ENCODE results near the gene C6orf89. TPM values are rescaled to one million over a fixed set of nuclear protein-coding genes. Genes with fewer than 3 reads are reported as not detected.
A peak's percentile ranks its signal among the peaks of the same experiment; 100 is the strongest.
"Not testable (repeated sequence)": the region's sequence is repeated elsewhere in the genome, so short reads cannot be mapped to it uniquely, and the experiment has no call there.

The C6orf89 gene
- total RNA-seq, 2 donors from 2014 or later, result 53.9 to 59.3 TPM

DNA sequence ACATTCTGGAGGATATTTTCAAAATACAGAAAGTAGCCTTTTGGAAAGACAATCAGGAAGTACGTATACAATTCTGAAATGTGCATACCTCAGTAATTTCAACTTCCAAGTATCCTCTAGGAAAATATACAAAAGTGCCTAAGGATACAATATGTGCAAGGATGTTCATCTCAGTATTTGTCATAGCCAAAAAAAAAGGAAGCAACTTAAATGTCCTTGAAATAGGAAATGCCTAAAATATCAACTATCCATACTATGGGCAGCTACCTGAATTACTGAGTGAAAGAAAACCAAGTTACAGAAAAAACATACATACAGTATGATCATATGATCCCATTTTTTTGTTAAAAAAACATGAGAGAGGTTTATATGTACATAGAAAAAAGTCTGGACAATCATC, 12.6 kb upstream of the C6orf89 start:
- no peak for DNase-seq
- ATAC-seq, result no peak
- intact Hi-C loops (cut with DNase I, micrococcal nuclease), result no loop called here

GRCh38 chr6:36873612-36874442, 11.9 kb upstream of the C6orf89 start:
- ATAC-seq, result peak; percentile 5
- peak in 1 of 2 donors; percentile 36 for DNase-seq
- intact Hi-C loops (cut with DNase I, micrococcal nuclease), result no loop called here

DNA sequence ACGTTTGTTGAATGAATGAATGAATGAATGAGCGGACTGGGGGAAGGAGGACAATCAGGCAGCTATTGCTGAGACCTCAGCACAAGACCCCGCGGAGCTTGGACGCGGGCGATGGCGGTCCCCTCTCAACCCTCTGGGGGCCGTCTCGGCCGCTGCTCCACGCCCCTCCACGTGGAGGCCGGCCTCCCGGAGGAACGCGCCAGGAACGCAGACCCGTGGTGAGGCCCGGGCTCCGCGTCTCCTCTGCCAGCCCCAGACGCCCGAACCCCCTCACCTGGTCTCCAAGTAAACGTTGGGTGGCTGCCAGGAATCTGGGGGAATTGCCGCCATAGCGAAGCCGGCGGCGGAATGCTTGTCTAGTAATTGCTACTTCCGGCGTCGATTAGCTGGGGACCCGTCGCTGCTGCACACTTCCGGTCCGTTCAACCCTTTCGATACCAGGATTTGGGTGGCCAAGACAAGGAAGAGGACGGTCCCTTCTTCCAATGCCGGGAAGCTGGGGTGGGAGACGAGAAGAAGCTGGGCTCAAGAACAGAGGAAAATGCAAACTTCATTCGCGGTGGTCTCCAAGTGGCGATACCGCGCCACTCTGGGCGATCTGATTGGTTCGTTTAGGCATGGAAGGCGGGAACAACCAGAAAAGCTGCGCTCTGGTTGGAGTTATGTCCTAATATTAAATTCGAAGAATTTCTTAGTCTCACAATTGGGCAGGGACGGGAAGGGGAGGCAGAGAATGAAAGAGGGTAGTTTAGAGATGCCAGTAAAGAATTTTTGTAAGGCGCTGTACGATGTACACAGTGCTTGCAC, 11.1 kb upstream of the C6orf89 start, which contains the start of gene PPIL1:
TSS of gene PPIL1 (minus strand) at position 361 of the 807 bp plus-strand sequence. CDS start at position 330, 31 bp downstream.
- DNase-seq (peak; percentile 74 to 83), ATAC-seq (peak; percentile 88)
- intact Hi-C loops (cut with DNase I, micrococcal nuclease), result no loop called here

DNA sequence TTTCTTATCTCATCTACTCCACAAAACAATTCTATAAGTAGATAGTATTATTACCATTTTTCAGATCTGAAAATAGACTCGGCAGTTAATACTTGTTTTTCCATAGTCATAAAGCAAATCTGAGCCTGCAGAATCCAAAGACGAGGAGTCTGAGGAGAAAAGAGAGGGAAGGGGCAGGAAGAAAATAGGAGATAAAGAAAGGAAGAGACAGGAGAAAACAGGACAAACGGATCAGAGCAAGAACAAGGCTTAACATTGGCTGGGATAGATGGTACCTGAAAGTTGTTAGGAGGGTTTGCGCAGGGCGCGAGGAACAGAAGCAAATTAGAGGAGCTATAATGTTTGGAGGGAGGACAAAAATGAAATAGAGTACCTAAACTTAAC, 10.5 kb upstream of the C6orf89 start:
- no peak for DNase-seq
- intact Hi-C loops (cut with DNase I, micrococcal nuclease), result no loop called here
- ATAC-seq, result peak; percentile 28

- no peak for DNase-seq
- intact Hi-C loops (cut with DNase I, micrococcal nuclease), result loop anchor here in 1 of 2 donors (10.0 kb wide), 1 partner anchor 100 kb away; the partner anchor contains the start of gene MTCH1
- no peak for ATAC-seq
These were observed 1.1 kb upstream of the C6orf89 start for GRCh38 chr6:36884610-36885009.

DNA sequence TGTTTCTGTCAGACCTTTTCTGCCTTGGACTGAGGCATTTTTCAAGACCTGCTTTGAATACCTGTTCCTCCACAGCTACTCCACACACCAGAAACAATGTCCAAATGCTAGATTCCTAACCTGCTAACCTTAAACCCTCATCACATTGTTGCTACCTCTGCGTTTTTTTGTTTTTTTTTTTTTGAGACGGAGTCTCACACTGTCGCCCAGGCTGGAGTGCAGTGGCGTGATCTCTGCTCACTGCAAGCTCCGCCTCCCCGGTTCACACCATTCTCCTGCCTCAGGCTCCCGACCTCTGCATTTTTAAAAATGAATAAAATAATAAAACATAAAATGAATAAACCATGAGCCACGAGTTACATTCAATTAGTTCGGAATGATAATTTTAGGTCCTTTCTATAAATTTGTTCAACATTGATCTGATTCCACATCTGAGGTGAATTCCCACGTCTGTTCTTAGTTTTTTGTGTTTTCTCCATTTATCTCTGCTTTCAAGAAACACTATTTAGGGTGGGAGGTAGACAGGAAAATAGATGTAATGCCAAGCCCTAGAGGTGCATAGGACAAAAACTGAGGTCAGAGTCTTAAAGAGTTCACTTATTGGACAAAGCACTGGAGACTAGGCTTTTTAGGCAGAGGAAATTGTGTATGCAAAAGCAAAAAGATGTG, 1.3 kb downstream of the C6orf89 start:
- DNase-seq, result no peak
- intact Hi-C loops (cut with DNase I, micrococcal nuclease), result loop anchor here in 1 of 2 donors (10.0 kb wide), 1 partner anchor 98 kb away; the partner anchor contains the start of gene MTCH1
- ATAC-seq, result no peak

GRCh38 chr6:36888115-36888643, 2.4 kb downstream of the C6orf89 start:
- DNase-seq (no peak), ATAC-seq (no peak)
- intact Hi-C loops (cut with DNase I, micrococcal nuclease), result loop anchor here in 1 of 2 donors (10.0 kb wide), 1 partner anchor 97 kb away; the partner anchor contains the start of gene MTCH1

DNA sequence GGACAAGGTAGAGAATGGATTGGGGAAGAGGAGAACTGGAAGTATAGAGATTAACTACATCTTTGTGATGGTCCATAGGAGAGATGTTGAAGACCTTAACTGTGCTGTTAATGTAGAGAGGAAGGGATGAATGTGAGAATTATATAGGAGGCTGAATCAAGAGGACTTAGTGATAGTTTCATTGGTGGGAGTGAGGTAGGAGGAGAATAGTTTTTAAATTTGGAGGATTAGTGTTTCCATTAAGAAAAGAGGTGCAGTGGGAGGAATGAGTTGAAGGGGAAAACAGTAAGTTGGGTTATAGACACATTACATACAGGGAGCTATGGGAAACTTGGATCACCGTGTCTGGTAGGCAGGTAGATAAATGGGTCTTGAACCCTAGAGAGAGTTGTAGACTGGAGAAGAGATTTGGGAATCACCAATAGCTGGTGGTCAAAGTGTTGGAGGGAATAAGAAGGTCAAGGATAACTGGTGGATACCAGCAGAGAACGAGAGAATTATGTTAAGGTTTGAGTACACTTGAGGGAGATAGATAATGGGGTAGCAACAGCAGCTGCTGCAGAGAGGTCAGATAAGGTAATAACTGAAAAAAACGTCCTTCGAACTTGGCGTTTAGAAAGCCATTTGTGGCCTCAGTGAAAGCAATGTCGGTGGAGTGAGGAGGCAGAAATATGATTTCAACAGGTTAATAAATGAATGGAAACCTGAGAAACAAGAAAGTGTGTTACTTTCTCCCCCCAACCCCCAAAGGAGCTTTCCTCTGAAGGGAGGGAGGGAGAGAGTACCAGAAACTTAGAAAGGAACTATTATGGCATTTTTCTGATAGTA, 3.1 kb downstream of the C6orf89 start:
- intact Hi-C loops (cut with DNase I, micrococcal nuclease), result loop anchor here in 1 of 2 donors (10.0 kb wide), 1 partner anchor 96 kb away; the partner anchor contains the start of gene MTCH1
- ATAC-seq (no peak), DNase-seq (no peak)

DNA sequence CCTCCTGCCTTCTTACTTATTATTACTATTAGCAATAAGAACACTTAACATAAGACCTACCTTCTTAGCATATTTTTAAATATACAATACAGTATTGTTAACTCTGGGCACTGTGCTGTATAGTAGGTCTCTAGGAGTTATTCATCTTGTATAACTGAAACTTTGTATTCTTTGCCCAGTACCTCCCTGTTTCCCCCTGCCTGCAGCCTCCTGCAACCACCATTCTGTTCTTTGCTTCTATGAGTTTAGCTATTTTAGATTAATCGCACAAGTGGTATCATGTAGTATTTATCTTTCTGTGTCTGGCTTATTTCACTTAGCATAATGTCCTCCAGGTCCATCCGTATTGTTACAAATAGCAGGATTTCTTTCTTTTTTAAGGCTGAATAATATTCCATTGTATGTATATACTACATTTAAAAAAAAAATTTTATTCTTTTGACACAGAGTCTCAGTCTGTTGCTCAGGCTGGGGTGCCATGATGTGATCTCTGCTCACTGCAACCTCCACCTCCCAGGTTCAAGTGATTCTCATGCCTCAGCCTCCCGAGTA, 4.4 kb downstream of the C6orf89 start:
- DNase-seq (no peak), ATAC-seq (no peak)
- intact Hi-C loops (cut with DNase I, micrococcal nuclease), result no loop called here

DNA sequence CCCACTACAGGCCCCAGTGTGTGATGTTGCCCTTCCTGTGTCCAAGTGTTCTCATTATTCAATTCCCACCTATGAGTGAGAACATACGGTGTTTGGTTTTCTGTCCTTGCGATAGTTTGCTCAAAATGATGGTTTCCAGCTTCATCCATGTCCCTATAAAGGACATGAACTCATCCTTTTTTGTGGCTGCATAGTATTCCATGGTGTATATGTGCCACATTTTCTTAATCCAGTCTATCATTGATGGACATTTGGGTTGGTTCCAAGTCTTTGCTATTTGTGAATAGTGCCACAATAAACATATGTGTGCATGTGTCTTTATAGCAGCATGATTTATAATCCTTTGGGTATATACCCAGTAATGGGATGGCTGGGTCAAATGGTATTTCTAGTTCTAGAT, 5.4 kb downstream of the C6orf89 start:
- ATAC-seq; intact Hi-C loops (cut with DNase I, micrococcal nuclease); DNase-seq: not testable (repeated sequence)

GRCh38 chr6:36893976-36894932, 8.5 kb downstream of the C6orf89 start:
- ATAC-seq (no peak), DNase-seq (no peak)
- intact Hi-C loops (cut with DNase I, micrococcal nuclease), result no loop called here

DNA sequence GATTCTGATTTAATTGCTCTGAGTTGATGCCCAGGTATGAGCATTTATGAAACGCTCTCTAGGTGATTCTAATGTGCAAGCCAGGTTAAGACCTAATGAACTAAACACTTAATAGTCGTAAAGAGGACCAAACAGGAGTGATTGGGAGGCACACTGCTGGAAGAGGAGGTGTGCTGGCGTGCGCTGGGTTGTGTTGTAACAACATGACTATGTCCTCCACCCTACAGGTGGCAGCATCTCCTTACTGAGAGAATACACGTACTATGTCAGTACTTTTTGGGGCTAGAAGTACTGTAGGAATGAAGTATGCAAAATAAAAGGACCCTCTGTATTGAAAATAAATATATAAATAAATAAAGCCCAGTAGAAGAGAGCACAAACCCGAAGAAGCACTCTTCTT, 11.9 kb downstream of the C6orf89 start:
- intact Hi-C loops (cut with DNase I, micrococcal nuclease), result no loop called here
- ATAC-seq (peak; percentile 42), DNase-seq (no peak)

GRCh38 chr6:36904114-36904513, 18.4 kb downstream of the C6orf89 start:
- intact Hi-C loops (cut with DNase I, micrococcal nuclease), result no loop called here

GRCh38 chr6:36904851-36905393, 19.2 kb downstream of the C6orf89 start:
- ATAC-seq, result no peak
- intact Hi-C loops (cut with DNase I, micrococcal nuclease), result no loop called here
- no peak for DNase-seq

More at GRCh38 chr6:36904114-36904513, 18.4 kb downstream of the C6orf89 start:
- DNase-seq (no peak), ATAC-seq (no peak)

- intact Hi-C loops (cut with DNase I, micrococcal nuclease), result no loop called here
- DNase-seq (peak; percentile 42 to 47), ATAC-seq (peak; percentile 66)
These were observed 21.0 kb downstream of the C6orf89 start for GRCh38 chr6:36906539-36907325.
